ENCODE data around the gene B3GALT4. TPM values are rescaled to one million over a fixed set of nuclear protein-coding genes. Genes with fewer than 3 reads are reported as not detected.

The B3GALT4 gene
- total and polyA plus RNA-seq, 2 of the 13 experiments (the other 11 are each of a cell fraction or from before 2014, with no cell fraction given): 0.04 to 0.27 TPM

GRCh38 chr6:33288921-33289783, 12.2 kb downstream of the B3GALT4 start, which contains the start of the genes PFDN6 and WDR46 (continued):
- TF ChIP-seq CEBPZ (IDR thresholded peaks at IDR 0.05; ENCODE audit: low read length): no peak
- no peak for TF ChIP-seq CAMTA2 (CRISPR knock-in tag; IDR thresholded peaks at IDR 0.05; ENCODE audit: borderline replicate concordance)
- peak; percentile 63; the same call in 1 of the 2 replicates for TF ChIP-seq HMGXB3 (CRISPR knock-in tag; IDR thresholded peaks at IDR 0.05; ENCODE audit: borderline replicate concordance)
- no peak for TF ChIP-seq ZNF652 (CRISPR knock-in tag; IDR thresholded peaks at IDR 0.05; ENCODE audit: borderline replicate concordance, low read depth)
- TF ChIP-seq PRDM15 (CRISPR knock-in tag; IDR thresholded peaks at IDR 0.05): peak; percentile 70; the same call in 1 of the 2 replicates
- TF ChIP-seq, protein P1, sequence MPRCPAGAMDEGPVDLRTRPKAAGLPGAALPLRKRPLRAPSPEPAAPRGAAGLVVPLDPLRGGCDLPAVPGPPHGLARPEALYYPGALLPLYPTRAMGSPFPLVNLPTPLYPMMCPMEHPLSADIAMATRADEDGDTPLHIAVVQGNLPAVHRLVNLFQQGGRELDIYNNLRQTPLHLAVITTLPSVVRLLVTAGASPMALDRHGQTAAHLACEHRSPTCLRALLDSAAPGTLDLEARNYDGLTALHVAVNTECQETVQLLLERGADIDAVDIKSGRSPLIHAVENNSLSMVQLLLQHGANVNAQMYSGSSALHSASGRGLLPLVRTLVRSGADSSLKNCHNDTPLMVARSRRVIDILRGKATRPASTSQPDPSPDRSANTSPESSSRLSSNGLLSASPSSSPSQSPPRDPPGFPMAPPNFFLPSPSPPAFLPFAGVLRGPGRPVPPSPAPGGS (CRISPR knock-in tag; IDR thresholded peaks at IDR 0.05): no peak
- TF ChIP-seq SNAPC4 (CRISPR knock-in tag; IDR thresholded peaks at IDR 0.05): no peak
- TF ChIP-seq ZNF20 (CRISPR knock-in tag; IDR thresholded peaks at IDR 0.05): no peak
